T-helper 2 cell treated with Interferon-gamma antibody and Interleukin-4, amounts not matched to agents 100 ng/mL and 5 ng/mL, for 36 hours (primary cell): Measurements from ENCODE around the gene HPN. TPM values are rescaled to one million over a fixed set of nuclear protein-coding genes. Genes with fewer than 3 reads are reported as not detected.

ENCODE experiments used
- intact Hi-C: fragments of 100-400 bp; cut with micrococcal nuclease; formaldehyde crosslinking; loops from one replicate; pipeline ENCODE4 v1.15.1; 2023
- total RNA-seq: library from RNA; stranded (reverse); gene quantifications from 2 replicates; pipeline ENCODE4 v1.2.3, GENCODE V29; 2022

The HPN gene
- total RNA-seq, 1 donor from 2014 or later, result not detected

- intact Hi-C loops, result loop anchor here (10.0 kb wide), 1 partner anchor 154 kb away; no protein-coding TSS in a partner anchor
Observed at GRCh38 chr19:35060160-35060855, 18.8 kb downstream of the HPN start.

- intact Hi-C loops, result loop anchor here (10.0 kb wide), 1 partner anchor 153 kb away; no protein-coding TSS in a partner anchor
Observed at GRCh38 chr19:35061583-35062373, 20.3 kb downstream of the HPN start.

- intact Hi-C loops, result loop anchor here (10.0 kb wide), 1 partner anchor 152 kb away; no protein-coding TSS in a partner anchor
Observed at GRCh38 chr19:35062942-35063341, 21.4 kb downstream of the HPN start.

GRCh38 chr19:35063940-35064818 is 22.7 kb downstream of the HPN start:
- intact Hi-C loops, result loop anchor here (10.0 kb wide), 1 partner anchor 151 kb away; no protein-coding TSS in a partner anchor

DNA sequence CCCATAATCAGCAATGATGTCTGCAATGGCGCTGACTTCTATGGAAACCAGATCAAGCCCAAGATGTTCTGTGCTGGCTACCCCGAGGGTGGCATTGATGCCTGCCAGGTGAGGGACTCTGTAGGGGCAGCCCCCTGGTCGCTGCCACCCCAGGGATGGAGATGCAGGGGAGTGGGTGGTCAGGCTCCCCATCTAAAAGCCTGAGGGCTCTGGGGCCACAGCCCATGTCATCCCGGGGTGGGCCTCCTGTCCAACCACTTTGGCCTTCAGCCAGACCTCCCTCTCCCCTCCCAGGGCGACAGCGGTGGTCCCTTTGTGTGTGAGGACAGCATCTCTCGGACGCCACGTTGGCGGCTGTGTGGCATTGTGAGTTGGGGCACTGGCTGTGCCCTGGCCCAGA is 24.1 kb downstream of the HPN start:
- intact Hi-C loops, result loop anchor here (10.0 kb wide), 1 partner anchor 149 kb away; no protein-coding TSS in a partner anchor

DNA sequence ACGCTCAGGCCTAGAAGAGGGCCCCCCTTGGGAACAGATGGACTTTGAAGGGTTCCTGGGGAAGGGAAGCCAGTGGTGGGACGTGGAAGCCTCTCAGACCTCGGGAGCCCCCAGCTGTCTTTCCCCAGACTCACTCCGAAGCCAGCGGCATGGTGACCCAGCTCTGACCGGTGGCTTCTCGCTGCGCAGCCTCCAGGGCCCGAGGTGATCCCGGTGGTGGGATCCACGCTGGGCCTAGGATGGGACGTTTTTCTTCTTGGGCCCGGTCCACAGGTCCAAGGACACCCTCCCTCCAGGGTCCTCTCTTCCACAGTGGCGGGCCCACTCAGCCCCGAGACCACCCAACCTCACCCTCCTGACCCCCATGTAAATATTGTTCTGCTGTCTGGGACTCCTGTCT is 24.6 kb downstream of the HPN start:
- intact Hi-C loops, result loop anchor here (10.0 kb wide), 1 partner anchor 149 kb away; no protein-coding TSS in a partner anchor

DNA sequence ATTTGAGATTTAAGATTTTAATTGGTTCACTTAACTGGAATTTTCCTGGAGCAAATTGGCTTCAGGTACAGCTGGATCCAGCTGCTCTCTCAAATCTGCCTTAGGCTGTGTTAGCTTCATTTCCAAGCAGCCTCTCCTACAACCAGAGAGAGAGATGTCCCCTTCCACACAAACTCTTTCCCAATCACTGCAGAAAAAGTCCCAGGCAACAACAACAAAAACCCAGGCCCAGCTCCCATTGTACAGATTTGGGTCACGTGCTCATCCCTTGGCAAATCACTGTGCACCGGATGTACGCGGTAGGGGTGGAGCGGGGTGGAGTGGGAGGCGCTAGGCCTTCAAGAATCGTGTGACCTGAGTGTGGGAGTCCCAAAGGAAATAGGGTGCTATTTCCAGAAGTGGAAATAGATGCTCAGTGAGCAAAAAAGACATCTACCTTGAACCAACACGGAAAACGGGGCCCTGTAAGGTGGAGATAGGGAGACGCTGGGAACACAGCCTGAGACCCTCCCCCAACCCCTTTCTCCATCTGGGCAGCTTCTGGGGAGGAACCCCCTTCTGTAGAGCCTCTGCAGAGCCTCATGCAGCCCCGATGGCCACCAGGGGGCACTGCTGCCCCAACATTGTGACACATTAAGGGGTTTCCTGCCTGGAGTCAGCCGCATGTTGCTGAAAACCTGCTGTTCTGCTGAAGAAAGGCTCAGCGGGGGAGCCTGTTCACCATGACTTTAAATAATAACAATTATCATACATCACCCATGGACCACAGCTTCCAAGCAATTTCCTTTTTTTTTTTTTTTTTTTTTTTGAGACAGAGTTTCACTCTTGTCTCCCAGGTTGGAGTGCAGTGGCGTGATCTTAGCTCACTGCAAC is 25.4 kb downstream of the HPN start:
- intact Hi-C loops, result loop anchor here (1.0 to 10.0 kb wide), 3 partner anchors 68 to 148 kb away; partner anchors contain the start of gene LGI4

GRCh38 chr19:35068941-35069634 is 27.6 kb downstream of the HPN start:
- intact Hi-C loops, result loop anchor here (10.0 kb wide), 1 partner anchor 146 kb away; no protein-coding TSS in a partner anchor

DNA sequence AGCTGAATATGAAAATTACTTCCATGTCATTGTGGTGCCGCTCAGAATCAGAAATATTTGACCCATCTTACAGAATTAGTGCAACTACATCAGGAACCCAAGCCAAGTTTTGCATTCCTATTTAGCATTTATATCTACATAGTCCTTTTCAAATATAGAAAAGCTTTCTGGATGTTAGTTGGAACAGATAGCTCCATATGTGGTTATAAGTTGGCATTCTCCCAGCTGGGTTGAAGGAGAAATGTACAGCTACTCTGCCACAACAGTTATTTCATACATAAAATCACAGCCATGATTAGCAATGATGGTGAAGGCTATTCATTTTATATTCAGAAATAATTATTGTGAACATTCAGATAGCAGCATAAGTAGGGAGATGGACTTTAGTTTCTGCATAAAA is 28.2 kb downstream of the HPN start:
- intact Hi-C loops, result loop anchor here (10.0 kb wide), 1 partner anchor 145 kb away; no protein-coding TSS in a partner anchor

- intact Hi-C loops, result no loop called here
Observed at GRCh38 chr19:35070471-35070870, 28.9 kb downstream of the HPN start.

DNA sequence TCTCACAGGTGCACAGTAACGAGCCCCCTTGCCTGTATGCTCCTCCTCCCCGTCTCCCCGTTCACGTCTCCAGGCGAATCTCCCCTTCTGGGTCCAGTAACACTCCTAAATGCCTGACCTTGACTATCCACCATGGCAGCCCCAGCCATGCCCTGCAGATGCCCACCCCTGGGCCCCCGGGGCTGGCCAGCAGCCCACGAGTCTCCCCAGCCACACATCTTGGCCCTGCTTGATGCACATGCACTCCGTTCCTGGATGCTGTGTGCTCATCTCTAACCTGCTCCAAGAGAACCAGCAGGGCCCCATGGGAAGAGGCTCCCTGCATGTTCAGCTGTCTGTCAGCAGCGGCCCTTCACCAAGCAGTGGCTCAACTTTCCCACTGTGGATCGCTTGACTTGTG is 32.0 kb downstream of the HPN start:
- intact Hi-C loops, result no loop called here

GRCh38 chr19:35073941-35074340 is 32.4 kb downstream of the HPN start:
- intact Hi-C loops, result no loop called here

DNA sequence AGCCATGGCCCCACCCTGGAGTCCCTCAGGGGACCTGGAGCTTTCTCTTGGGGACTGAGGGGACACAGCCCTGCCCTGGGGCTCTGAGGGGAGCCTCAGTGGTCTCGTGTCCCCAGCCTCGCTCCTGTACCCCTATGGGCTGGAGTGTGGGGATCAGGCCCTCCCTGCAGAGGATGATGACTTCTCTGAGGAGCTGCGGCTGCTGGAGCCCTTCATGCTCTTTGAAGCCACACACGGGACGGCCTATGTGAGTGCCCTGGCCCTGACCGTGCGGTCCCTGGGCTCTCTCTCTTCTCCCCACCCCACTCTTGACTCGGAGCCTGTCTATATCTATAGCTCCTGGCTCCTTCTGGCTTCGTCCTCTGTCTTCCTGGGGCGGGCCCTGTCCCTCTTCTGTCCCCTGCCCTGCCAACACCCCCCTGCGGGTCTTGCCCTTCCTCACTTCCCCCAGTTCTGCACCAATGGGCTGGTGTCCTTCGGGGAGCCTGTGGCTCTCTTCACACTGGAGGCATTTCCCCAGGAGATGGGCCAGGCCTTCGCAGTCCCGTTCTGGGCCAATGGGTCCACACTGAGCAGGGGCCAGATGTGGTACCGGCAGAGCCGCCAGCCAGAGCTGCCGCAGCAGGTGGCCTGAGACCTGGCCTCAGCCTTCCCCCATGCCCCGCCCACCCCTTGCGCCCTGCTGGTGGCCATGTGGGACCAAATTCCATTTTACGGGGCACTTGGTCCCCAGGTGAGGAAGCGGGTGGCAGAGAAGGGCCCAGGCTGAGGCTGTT is 33.1 kb downstream of the HPN start:
- intact Hi-C loops, result no loop called here

- intact Hi-C loops, result no loop called here
Observed at GRCh38 chr19:35075202-35076025, 33.9 kb downstream of the HPN start.

DNA sequence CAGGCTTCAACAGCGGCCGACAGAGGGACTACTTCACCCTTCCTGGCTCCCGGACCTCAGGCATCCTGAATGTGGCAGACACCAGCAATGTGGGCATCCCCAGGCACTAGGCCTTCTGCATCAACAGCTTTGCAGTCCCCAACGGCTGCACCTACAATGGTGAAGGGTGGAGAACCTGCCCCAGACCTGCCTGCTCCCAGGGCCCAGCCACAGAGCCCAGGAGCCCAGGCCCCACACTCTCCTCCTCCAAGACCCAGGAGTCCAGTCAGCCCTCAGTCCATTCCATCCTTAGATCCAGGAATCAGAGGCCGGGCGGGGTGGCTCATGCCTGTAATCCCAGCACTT is 34.5 kb downstream of the HPN start:
- intact Hi-C loops, result no loop called here

GRCh38 chr19:35076657-35077056 is 35.1 kb downstream of the HPN start:
- intact Hi-C loops, result no loop called here

GRCh38 chr19:35077411-35078223 is 36.1 kb downstream of the HPN start:
- intact Hi-C loops, result no loop called here
